Fibroblast of lung (primary cell): ENCODE results near the gene KLK8. TPM values are rescaled to one million over a fixed set of nuclear protein-coding genes. Genes with fewer than 3 reads are reported as not detected.

Experiments used
- DNase-seq, 2 donors: peaks; one replicate each; pipeline versions ENCODE4 v3.0.0 to v3.0.0-alpha.2; 2010; ENCODE audit warnings: low read depth in 2 of 2
- H2AFZ ChIP-seq: 2 replicates; pipeline ENCODE4 v1.5.1; 2012; ENCODE audit warnings: low read length, control low read depth, inconsistent platforms
- H3K27ac ChIP-seq: 2 replicates; pipeline ENCODE4 v1.5.1; 2011; ENCODE audit warnings: low read length, control low read depth; ENCODE audit not compliant: insufficient read depth
- H3K27me3 ChIP-seq: 2 replicates; pipeline ENCODE4 v1.5.1; 2011; ENCODE audit warnings: mild to moderate bottlenecking, low read length; ENCODE audit not compliant: control insufficient read depth, insufficient read depth
- H3K36me3 ChIP-seq: 2 replicates; pipeline ENCODE4 v1.5.1; 2011; ENCODE audit warnings: low read length; ENCODE audit not compliant: control insufficient read depth, insufficient read depth
- H3K4me1 ChIP-seq: 2 replicates; pipeline ENCODE4 v1.5.1; 2011; ENCODE audit warnings: low read length; ENCODE audit not compliant: control insufficient read depth, insufficient read depth; ENCODE audit errors: extremely low read depth
- H3K4me2 ChIP-seq: 2 replicates; pipeline ENCODE4 v1.5.1; 2011; ENCODE audit warnings: low read length, control low read depth; ENCODE audit not compliant: insufficient read depth; ENCODE audit errors: extremely low read depth
- H3K4me3 ChIP-seq, 4 experiments: fragments of 200-600 bp in 1 of 4; sonication (generic) in 1 of 4; replicated peaks in 1 of 4; 2 replicates each; pipeline ENCODE4 v1.5.1; 2011 to 2016; ENCODE audit warnings: low read length in 4 of 4, low read depth in 3 of 4, mild to moderate bottlenecking in 3 of 4, control low read depth in 2 of 4, inconsistent platforms in 1 of 4, mixed read lengths in 1 of 4; ENCODE audit not compliant: insufficient read depth in 1 of 4; ENCODE audit errors: control extremely low read depth in 1 of 4
- H3K79me2 ChIP-seq: 2 replicates; pipeline ENCODE4 v1.5.1; 2012; ENCODE audit warnings: mild to moderate bottlenecking, low read length, inconsistent platforms; ENCODE audit not compliant: control insufficient read depth, insufficient read depth
- H3K9ac ChIP-seq: 2 replicates; pipeline ENCODE4 v1.5.1; 2011; ENCODE audit warnings: mild to moderate bottlenecking, low read length, control low read depth; ENCODE audit not compliant: insufficient read depth
- H3K9me3 ChIP-seq: 2 replicates; pipeline ENCODE4 v1.5.1; 2012; ENCODE audit warnings: low read depth, low read length; ENCODE audit not compliant: control insufficient read depth, insufficient read depth
- H4K20me1 ChIP-seq: 2 replicates; pipeline ENCODE4 v1.5.1; 2011; ENCODE audit warnings: low read length; ENCODE audit not compliant: control insufficient read depth, insufficient read depth; ENCODE audit errors: extremely low read depth
- CTCF ChIP-seq, 2 donors: IDR thresholded peaks in 1 of 2; conservative IDR thresholded peaks in 1 of 2; 1 replicate in 1 of 2; 2 replicates in 1 of 2; pipeline ENCODE4 v1.5.1; 2011 to 2012; ENCODE audit warnings: low read length in 2 of 2, control low read depth in 1 of 2, inconsistent platforms in 1 of 2, low read depth in 1 of 2, mild to moderate bottlenecking in 1 of 2
- EZH2 ChIP-seq: IDR thresholded peaks from 2 replicates; pipeline ENCODE4 v1.5.1; 2012; ENCODE audit warnings: low read length, control low read depth, mild to moderate bottlenecking; ENCODE audit errors: missing control alignments
- polyA plus RNA-seq, 2 donors: library from polyadenylated mRNA; depleted of rRNA in 1 of 2; stranded (reverse) in 1 of 2; unstranded in 1 of 2; fragments of >200 nt; gene quantifications; 2 replicates each; pipeline ENCODE4 v1.2.1, GENCODE V29; 2011 to 2012; ENCODE audit warnings: missing spikeins in 1 of 2
- total RNA-seq: library from RNA; depleted of rRNA; stranded (reverse); fragments of >200 nt; gene quantifications from 2 replicates; pipeline ENCODE4 v1.2.1, GENCODE V29; 2014

Gene KLK8
- total and polyA plus RNA-seq, 2 donors (not counting 1 experiment from before 2014, with no cell fraction given) = not detected

DNA sequence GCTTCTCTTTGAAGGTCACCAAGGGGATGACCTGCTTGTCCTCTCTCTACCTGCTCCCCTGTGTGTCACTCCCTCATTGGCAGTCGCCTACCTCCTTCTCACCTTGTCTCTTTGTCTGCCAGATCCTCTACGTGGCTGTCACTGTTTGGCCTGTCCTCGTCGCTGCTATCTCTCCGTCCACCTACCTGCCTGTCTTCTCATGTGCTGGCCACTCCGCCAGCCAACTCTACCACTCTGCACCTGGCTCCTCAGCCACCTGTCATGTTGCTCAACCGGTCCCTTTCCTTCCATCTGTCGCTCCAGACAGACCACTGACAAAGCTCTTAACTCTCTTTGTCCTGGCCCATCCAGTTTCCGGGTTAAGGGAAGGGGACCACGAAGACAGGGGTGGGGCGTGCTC, 33.3 kb upstream of the KLK8 start, which contains the start of gene KLK12:
Gene KLK12, minus strand, starts transcription at position 299 of the 400 bp plus-strand sequence. CDS start 381 bp downstream, outside the sequence.
- Histone ChIP-seq H3K27ac (no peak within 1 kb of the TSS), H3K4me3 (no peak within 1 kb of the TSS), H3K9ac (no peak within 1 kb of the TSS), H2AFZ (no peak within 1 kb of the TSS), H4K20me1 (no peaks in the 10 kb centered on the region), H3K9me3 (no peaks in the 10 kb centered on the region), H3K4me1 (no peaks in the 10 kb centered on the region), H3K79me2 (no peaks in the 10 kb centered on the region), H3K4me2 (no peak within 1 kb of the TSS), H3K27me3 (no peaks in the 10 kb centered on the region), H3K36me3 (no peaks in the 10 kb centered on the region)
- no peak for DNase-seq
- no peak for TF ChIP-seq EZH2
- TF ChIP-seq CTCF (conservative IDR thresholded peaks at IDR 0.05 in 1 of 2, IDR thresholded peaks at IDR 0.05 in 1 of 2; ENCODE audit: low read depth in 1 of 2, low read length in 2 of 2) = no peak

DNA sequence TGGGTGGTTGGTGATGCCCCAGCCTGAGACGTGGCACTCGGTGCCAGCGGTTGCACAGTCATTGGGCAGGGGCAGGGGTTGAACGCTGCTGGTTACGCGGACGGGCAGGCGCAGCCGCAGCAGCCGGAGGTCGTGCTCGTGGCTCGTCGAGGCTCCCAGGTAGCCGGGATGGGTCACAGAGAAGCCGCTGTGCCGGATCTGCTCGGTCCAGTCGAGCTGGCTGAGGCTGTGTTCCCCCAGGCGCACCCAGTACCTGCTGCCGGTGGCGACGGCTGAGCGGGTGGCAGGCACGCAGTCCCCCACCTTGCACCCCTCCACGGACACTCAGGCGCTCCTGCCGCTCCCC, 30.4 kb upstream of the KLK8 start:
- no peak overlapping the region for H2AFZ ChIP-seq
- no peaks in the 10 kb centered on the region for H3K79me2 ChIP-seq
- H4K20me1 ChIP-seq = no peaks in the 10 kb centered on the region
- no peak overlapping the region for H3K4me3 ChIP-seq
- no peaks in the 10 kb centered on the region for H3K4me1 ChIP-seq
- no peaks in the 10 kb centered on the region for H3K27me3 ChIP-seq
- H3K9me3 ChIP-seq = no peaks in the 10 kb centered on the region
- DNase-seq = no peak
- TF ChIP-seq EZH2 (no peak), CTCF (conservative IDR thresholded peaks at IDR 0.05 in 1 of 2, IDR thresholded peaks at IDR 0.05 in 1 of 2; ENCODE audit: low read depth in 1 of 2, low read length in 2 of 2) (no peak)
- H3K9ac ChIP-seq = no peak overlapping the region
- H3K36me3 ChIP-seq = no peaks in the 10 kb centered on the region
- no peak overlapping the region for H3K27ac ChIP-seq
- H3K4me2 ChIP-seq = no peak overlapping the region

GRCh38 chr19:51031220-51031879, 29.9 kb upstream of the KLK8 start:
- Histone ChIP-seq H3K9ac (no peak overlapping the region), H3K4me3 (no peak overlapping the region), H4K20me1 (no peaks in the 10 kb centered on the region), H3K4me1 (no peaks in the 10 kb centered on the region), H2AFZ (no peak overlapping the region), H3K27me3 (no peaks in the 10 kb centered on the region), H3K4me2 (no peak overlapping the region), H3K9me3 (no peaks in the 10 kb centered on the region), H3K36me3 (no peaks in the 10 kb centered on the region), H3K79me2 (no peaks in the 10 kb centered on the region), H3K27ac (no peak overlapping the region)
- no peak for DNase-seq
- TF ChIP-seq EZH2 (no peak), CTCF (conservative IDR thresholded peaks at IDR 0.05 in 1 of 2, IDR thresholded peaks at IDR 0.05 in 1 of 2; ENCODE audit: low read depth in 1 of 2, low read length in 2 of 2) (no peak)
